Fibroblast of pulmonary artery (primary cell): ENCODE data around the gene AKAP6.
A peak's percentile ranks its signal among the peaks of the same experiment; 100 is the strongest.

ENCODE experiments used
- DNase-seq: peaks from one replicate; pipeline ENCODE4 v3.0.0-alpha.2; 2010; ENCODE audit warnings: low read depth
- H3K4me3 ChIP-seq: replicated peaks from 2 replicates; pipeline ENCODE4 v1.5.1; 2011; ENCODE audit warnings: low read depth, mild to moderate bottlenecking, control low read depth, low read length, moderate library complexity
- CTCF ChIP-seq: IDR thresholded peaks from 2 replicates; pipeline ENCODE4 v1.5.1; 2011; ENCODE audit warnings: mild to moderate bottlenecking, control low read depth, low read length, inconsistent platforms; ENCODE audit errors: missing control alignments

Gene AKAP6

DNA sequence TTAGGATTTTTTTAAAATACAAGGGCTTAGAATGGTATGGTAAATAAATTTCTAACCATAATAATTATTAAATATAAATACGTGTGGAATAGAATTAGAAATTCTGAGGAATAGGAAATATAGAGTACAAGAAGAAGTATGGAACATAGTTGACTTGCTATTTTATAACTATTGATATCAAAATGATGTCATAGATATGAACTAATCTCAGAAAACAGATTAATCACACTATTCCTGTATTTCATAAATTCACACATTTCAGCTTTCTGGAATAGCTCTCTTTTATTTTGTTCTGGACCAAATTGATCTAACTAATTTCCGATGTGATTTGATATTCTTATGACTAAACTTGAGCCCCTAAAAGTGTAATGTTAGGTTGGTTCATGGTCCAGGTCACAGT is 372.4 kb downstream of the AKAP6 start:
- TF ChIP-seq CTCF = no peak
- H3K4me3 ChIP-seq = no peak overlapping the region
- DNase-seq = no peak

DNA sequence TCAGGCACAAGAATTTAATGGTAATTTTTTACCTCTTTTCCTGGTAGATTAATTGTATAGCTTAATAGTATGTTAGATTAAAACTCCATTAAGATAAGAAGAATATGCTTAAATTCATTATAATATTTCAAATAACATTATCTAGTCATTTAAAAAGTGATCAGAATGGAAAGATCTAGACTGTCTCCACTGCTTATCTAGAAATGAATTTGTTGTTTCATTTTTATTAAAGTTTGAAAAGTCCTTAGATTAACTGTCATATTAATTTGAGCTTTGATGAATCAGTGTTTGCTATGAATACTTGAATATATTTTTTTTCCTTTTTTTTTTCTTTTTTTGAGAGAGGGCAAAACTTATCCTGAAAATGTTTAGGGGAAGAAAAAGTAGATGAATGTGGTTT is 373.0 kb downstream of the AKAP6 start:
- no peak for DNase-seq
- no peak for TF ChIP-seq CTCF
- no peak overlapping the region for H3K4me3 ChIP-seq

DNA sequence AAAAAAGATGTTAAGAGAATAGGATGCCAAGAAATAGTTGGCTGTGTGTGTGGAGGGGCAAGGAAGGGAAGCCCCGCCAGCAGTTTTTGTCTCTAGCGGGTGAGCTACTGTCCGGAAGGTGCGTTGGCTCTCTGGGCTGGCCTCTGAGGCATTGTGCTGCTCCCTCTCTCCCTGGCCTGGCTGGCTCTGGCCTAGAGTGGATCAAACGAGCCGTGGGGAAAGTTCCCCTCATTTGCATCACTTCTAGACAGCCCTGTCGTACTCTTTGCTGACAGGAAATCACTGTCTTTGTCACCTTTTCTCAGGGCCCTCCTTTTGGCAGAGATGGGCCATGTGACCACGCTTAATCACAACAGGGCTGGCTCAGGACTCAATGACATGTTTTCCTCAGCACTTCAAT is 373.5 kb downstream of the AKAP6 start:
- H3K4me3 ChIP-seq = no peak overlapping the region
- peak; percentile 68 for DNase-seq

GRCh38 chr14:32703183-32703621 is 374.1 kb downstream of the AKAP6 start:
- no peak overlapping the region for H3K4me3 ChIP-seq
- TF ChIP-seq CTCF = no peak
- DNase-seq = peak; percentile 79

More for the DNA sequence above, 373.5 kb downstream of the AKAP6 start:
- TF ChIP-seq CTCF = no peak

GRCh38 chr14:32706721-32707519 is 377.8 kb downstream of the AKAP6 start:
- DNase-seq = no peak
- H3K4me3 ChIP-seq = no peak overlapping the region
- no peak for TF ChIP-seq CTCF

DNA sequence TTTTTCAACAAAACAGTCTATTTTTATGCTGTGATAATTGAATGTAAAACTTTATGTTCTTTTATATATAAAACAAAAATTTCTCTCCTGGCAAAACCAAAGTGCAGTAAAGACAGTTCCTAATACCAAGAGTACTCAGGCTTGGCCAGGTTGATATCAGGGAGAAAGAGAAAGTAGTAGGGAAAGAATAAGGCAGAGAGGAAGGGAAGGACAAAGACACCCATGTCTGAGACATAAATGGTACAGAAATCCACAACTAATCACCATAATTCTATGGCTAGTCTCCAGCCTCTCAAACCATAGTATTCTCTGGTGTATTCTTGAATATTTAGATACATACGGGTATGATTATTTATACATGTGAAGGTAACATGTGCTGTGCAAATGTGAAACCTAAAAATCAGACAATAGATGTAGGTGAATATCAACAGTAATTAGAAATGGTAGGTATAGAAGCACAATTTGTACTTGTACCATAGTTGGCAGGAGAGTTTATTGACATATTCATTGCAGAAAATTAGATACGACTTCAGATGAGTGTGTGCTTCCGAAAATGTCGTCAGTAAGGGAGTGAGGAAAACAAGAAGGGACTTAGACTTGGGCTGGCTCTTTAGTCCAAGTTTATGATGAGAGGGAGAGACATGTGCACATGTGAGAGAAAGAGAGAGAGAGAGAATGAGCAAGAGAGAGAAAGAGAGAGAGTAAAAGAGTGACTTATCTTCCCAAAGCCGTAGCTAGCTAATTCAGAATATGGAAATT is 378.8 kb downstream of the AKAP6 start:
- no peak overlapping the region for H3K4me3 ChIP-seq
- no peak for TF ChIP-seq CTCF
- DNase-seq = no peak

GRCh38 chr14:32709027-32709426 is 379.9 kb downstream of the AKAP6 start:
- DNase-seq = peak; percentile 93
- H3K4me3 ChIP-seq = no peak overlapping the region
- no peak for TF ChIP-seq CTCF
